ENCODE results near the gene AP3B1.
"Not testable (repeated sequence)": the region's sequence is repeated elsewhere in the genome, so short reads cannot be mapped to it uniquely, and the experiment has no call there.

Gene AP3B1

DNA sequence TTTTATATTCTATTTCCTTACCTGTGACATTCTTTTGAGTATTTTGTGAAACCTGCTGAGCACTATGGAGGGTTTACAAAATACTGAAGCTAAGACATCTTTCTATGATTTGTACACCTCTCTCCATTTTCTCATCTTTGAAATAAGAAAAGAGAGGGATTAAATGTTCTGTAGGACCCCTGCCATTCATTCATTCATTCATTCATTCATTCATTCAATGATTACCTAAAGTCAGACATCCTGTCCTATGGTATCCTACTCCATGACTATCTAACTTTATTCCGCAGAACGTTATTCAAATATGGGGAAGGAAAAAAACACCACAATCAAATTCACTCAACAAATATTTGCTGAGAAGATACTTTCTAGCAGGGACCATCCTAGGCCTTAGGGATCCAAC, 51.4 kb downstream of the AP3B1 start:
- DNase-seq (ENCODE audit: low spot score) = no peak

DNA sequence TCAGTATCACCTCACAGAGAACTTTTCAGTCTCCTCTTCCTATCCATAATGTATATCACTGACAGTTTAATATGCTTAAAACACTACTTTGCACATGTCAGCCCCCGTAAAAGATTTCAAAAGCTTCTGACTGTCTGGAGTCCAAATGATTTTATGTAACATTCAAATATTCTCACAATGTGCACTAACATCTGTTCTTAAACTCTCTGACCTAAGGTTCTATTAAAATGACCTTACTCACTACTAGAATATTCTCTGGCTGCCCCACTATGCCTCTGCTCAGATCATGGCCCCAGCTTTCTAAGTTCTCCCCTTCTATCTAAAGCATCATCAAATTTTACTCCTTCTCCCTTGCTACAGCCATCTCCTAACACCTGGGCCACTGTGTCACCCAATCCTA, 52.5 kb downstream of the AP3B1 start:
- DNase-seq (ENCODE audit: low spot score) = no peak

DNA sequence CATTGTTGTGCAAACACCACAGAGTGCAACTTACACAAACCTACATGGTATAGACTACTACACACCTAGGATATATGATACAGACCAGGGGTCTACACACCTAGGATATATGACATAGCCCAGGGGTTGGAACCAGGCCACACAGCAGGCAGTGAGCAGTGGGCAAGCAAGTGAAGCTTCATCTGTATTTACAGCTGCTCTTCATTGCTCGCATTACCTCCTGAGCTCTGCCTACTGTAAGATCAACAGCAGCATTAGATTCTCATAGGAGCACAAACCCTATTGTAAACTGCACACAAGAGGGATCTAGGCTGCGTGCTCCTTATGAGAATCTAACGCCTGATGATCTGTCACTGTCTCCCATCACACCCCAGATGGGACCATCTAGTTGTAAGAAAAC, 56.6 kb downstream of the AP3B1 start:
- DNase-seq (ENCODE audit: low spot score) = no peak

DNA sequence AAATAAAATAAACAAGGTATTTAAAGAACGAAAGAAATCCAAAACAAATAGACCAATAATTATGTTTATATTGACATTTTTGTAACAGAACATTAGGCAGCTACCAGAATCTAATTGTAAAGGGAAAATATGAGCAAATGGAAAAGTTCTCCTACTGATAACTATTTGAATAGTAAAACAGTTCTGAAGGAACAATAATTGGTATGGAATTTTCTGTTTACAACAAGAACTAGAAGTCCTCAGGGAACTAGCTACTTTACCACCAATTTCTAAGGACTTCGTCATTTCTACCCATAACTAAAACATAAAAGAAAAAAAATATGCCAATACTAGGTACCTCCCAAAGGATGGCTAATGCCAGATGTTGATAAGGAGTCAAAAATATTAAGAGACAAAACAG, 58.5 kb downstream of the AP3B1 start:
- no peak for DNase-seq (ENCODE audit: low spot score)

DNA sequence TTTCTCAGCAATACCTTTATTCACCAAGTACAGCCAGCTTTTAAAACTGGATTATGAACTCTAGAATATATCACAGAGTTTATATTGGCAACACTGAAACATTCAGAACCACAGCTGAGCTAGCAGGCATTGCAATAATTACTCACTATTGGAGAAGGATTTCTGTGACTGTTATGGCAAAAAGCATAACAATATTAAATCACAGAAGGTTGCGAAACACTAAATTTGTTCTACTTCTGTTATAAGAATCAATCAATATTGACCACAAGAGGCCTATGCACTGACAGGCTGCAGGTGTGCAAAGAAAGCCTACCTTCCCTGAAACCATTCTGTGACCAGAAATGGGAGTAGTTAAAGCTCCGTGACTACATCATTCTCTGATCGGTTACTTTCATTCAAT, 59.2 kb downstream of the AP3B1 start:
- no peak for DNase-seq (ENCODE audit: low spot score)

DNA sequence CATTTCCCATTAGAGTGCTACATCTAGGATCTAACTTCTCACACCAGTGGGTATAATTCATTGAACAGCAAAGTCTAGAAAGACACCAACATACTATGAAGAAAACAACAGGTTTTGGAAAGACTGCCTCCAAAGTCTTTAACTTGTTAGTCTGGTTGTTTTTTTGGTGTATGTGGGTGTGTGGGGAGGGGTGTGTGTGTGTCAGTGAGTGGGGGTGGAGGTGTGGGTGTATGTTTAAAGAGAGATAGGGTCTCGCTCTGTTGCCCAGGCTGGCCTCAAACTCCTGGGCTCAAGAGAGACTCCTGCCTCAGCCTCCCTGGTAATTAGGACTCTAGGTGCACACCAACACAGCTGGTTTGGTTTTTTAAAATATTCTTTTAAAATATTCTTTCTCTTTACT, 59.7 kb downstream of the AP3B1 start:
- no peak for DNase-seq (ENCODE audit: low spot score)

DNA sequence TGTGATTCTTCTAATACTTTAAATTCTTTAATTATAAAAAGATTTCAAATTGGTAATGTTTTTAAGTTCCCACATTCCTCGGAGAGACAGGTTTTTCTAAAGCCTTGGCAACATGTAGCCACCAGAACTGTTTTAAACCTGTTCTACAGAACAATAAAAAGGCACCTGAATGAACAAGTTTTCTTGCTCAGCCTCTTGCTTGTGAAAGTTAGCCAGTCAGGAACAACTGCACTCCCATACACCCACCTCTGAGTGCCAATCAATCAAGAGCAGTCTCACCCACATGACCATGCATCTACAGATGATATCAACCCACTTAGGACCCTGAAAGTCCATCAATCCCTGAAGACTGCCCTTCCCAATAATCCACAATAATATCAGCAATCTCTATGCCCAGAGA, 62.3 kb downstream of the AP3B1 start:
- DNase-seq (ENCODE audit: low spot score) = no peak

DNA sequence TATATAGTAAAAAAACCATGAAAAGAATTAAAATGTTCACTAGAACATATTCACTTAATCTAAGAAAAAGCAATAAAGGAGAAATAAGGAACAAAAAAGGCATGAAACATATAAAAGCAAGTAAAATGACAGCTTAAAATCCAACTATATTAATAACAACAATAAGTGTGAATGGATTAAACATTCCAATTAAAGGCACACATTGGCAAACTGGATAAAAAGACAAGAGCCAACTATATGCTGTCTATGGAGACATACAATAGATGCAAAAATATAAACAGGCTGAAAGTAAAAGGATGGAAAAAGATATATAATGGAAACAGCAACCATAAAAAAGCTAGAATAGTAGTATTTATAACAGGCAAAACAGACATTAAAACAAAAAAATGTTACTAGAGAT, 70.1 kb downstream of the AP3B1 start:
- no peak for DNase-seq (ENCODE audit: low spot score)

DNA sequence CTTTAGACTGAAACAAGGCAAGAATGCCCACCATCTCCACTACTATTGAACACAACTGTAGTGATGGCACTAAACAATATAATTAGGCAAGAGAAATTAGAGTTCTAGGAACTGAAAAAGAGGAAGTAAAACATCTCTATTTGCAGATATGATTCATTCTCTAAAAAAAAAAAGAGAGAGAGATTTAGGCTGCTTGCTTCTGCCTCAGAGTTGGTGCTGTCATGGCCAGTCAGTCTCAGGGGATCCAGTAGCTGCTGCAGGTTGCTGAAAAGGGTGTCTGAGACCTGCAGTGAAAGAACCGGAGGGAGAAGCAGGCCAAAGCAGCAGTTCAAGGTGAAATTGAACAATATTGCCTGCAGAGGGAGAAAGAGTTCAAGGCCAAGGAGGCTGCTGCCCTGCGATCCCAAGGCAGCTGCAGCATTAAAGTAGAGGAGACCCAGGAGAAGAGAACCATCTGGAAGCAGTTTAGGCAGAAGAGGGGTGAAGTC, 72.5 kb downstream of the AP3B1 start:
- peak; percentile 1 for DNase-seq (ENCODE audit: low spot score)

DNA sequence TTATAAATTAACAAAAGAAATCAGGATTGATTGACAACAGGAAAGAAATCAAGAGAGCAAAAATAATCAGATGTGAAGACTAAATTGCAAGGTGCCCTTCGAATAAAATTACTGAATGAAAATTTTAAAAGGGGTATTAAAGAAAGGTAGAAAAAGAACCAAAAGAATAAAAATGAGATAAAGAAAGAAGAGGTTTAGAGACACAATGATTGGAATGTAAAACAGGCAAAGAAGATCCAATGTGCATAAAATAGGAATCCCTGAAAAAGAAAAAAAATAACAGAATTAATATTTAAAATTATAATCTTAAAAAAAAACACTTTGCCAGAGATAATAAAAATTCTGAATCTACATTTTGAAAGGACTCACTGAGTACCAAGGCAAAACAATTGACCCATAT, 73.0 kb downstream of the AP3B1 start:
- no peak for DNase-seq (ENCODE audit: low spot score)

DNA sequence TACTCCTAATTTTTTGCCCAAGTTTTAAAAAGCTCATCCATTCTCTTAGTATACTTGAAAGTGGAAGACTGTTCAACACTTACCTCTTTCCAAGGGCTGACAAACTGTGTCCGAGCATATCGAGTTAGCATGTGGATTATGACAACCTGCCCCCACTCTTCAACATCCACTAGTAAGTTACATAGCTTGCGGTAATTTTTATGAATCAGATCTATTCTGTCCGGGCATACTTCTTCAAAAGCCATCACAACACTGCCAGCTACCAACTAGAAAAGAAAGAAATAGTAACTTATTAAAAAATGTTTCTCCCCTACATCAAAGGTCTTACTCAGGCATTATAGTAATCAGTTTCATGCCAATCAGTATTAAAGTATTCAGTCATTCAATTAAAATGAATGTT, 78.5 kb downstream of the AP3B1 start:
- DNase-seq (ENCODE audit: low spot score) = no peak

DNA sequence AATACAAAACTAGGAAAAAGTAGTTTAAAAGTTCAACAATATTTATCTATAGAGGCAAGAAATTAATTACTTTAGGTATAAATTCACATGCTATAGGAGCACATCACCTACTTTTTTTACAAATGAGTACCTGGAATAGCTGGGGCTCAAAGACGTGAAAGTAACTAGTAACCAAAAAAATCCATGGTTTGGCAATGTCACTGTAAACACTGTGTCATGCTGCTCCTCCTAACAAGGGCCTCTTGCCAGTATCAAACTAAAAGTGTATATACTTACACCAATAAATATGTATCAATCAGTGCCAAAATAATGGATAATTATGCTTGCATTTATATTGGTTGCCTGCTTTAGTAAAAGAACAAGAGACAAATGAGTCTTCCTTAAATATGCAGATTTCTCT, 78.9 kb downstream of the AP3B1 start:
- no peak for DNase-seq (ENCODE audit: low spot score)

DNA sequence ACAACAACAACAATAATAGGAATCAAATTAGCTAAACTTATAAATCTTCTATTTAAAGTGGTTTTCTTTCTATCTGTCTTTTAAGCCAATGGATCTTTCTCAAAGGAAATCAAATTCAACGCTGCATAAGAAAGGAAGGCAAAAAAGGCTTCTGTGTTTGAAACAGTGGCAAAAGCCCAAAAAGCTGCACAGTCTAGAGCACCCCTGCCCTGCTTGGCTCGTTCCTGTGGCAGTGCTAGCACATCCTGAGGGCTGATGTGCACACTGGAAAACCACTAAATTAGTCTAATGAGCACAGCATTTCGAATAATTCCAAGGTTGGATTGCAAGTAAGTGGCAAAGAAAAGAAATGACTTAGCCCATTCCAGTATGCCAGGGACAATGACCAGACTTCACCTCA, 80.7 kb downstream of the AP3B1 start:
- no peak for DNase-seq (ENCODE audit: low spot score)

DNA sequence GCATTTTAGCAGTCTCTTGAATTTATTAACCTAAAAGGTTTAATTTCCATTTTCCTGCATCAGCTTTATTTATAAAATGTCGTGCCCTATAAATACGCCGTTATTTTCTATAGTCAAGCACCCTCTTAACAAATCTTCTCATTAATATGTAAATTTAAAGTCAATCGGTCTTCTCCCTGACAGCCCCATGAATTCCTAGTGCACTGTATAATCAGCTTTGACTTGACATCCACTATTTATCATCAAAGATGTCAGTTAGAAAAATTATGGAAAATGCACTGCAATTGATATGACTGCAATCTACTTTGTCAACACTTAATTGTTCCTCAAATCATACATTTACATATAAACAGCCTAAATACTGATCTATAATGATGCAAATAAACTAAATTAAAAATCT, 83.4 kb downstream of the AP3B1 start:
- no peak for DNase-seq (ENCODE audit: low spot score)

DNA sequence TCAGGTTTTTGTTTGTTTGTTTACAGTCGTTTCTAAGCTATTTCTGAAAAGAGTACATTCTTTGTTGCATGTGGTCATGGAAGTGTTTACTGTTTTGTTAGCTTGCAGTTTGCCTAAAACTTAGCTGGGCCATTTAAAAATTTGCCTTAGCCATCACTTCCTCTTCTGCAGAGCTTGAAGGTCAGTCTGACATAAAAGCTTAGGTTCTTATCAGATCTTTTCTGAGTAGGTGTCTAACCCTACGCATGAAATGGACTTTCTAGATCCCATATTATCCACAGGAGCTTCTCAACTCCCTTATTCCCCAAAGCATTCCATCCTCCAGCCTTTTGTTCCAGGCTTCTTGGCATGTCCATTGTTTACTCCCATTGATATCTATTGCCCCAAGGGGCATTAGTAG, 90.3 kb downstream of the AP3B1 start:
- no peak for DNase-seq (ENCODE audit: low spot score)

DNA sequence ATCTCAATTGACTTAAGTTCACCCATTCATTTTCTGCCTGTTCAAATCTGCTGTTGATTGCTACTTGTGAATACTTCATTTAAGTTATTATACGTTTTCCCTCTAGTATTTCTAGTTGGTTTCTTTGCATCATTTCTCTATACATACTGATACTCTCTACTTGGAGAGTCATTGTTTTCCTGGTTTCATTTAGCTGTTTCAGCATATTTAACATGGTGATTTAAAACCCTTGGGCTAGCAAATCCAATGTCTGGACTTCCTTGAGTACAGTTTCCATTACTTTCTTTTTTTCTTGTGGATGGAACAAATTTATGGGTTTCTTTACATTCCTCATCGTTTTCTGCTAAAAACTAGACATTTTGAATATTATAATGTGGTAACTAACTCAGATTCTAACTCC, 90.7 kb downstream of the AP3B1 start:
- no peak for DNase-seq (ENCODE audit: low spot score)

DNA sequence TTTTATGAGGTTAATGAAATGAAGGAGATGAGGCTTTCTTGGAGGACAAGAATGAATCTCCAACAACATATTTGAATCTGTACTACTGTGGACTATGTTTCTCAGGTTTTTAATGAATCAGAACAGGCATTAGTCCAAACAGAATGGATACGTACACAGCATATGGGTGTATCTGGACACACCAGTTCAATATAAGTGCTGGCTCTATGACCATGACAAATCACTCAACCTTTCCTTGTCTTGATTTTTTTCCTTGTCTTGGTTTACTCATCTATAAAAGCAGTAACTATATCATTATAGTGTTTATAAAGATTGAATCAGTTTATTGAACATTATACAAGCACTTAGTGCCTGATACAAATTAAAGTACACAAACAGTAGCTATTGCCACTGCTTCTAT, 104.1 kb downstream of the AP3B1 start:
- no peak for DNase-seq (ENCODE audit: low spot score)

DNA sequence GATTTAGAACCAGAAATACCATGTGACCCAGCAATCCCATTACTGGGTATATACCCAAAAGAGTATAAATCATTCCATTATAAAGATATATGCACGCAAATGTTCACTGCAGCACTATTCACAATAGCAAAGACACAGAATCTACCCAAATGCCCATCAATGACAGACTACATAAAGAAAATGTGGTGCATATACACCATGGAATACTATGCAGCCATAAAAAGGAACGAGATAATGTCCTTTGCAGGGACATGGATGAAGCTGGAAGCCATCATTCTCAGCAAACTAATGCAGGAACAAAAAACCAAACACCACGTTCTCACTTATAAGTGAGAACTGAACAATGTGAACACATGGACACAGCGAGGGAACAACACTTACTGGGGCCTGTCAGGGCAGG, 105.8 kb downstream of the AP3B1 start:
- not testable (repeated sequence) for DNase-seq (ENCODE audit: low spot score)

DNA sequence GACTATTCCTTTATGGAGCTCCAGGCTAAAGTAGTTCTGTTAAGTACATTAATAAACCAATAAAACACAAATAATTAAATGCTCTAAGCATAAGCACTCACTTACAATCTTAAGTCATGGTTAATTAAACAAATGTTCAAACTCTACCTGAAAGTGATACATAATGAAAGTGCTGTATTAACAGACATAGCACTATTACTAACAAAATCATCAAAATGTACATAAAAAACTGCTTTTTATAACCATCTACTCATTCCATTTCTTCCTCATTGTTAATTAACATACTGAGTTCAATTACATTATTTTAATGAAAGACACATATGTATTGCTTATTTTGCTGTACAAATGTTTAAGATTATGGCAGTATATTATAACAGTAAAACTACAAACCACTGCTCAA, 107.3 kb downstream of the AP3B1 start:
- no peak for DNase-seq (ENCODE audit: low spot score)

DNA sequence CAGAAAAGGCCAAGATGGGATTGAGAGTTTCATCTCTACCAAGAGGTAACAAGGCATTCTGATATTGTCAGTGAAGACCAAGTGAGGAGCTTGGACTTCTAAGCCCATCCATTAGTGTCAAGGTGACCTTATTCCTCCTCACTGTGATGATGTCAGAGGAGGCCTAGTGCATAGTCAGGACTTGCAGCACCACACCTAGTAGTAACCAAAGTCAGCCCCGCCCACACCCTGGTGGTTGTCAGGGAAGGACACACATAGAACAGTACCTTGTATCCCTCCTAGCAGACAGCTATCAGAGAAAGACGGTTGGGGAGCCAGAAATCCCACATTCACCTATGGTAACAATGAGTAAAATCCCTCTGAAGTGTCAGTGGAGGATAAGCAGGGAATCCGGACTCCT, 111.7 kb downstream of the AP3B1 start:
- DNase-seq (ENCODE audit: low spot score) = no peak

DNA sequence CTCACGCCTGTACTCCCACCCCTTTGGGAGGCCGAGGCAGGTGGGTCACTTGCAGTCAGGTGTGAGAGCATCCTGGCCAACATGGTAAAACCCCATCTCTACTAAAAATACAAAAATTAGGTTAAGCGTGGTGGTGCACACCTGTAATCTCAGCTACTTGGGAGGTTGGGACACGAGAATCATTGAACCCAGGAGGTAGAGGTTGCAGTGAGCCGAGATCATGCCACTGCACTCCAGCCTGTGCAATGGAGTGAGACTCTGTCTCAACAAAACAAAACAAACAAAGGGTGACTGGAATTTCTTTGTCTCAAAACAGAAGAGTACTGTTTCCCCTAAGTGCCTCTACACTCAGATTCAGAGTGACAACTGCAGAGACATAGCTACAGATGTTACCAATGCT, 116.1 kb downstream of the AP3B1 start:
- DNase-seq (ENCODE audit: low spot score) = no peak

DNA sequence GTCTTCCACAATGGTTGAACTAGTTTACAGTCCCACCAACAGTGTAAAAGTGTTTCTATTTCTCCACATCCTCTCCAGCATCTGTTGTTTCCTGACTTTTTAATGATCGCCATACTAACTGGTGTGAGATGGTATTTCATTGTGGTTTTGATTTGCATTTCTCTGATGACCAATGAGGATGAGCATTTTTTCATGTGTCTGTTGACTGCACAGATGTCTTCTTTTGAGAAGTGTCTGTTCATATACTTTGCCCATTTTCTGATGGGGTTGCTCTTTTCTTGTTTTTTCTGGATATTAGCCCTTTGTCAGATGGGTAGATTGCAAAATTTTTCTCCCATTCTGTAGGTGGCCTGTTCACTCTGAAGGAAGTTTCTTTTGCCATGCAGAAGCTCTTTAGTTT, 124.2 kb downstream of the AP3B1 start:
- DNase-seq (ENCODE audit: low spot score) = not testable (repeated sequence)

DNA sequence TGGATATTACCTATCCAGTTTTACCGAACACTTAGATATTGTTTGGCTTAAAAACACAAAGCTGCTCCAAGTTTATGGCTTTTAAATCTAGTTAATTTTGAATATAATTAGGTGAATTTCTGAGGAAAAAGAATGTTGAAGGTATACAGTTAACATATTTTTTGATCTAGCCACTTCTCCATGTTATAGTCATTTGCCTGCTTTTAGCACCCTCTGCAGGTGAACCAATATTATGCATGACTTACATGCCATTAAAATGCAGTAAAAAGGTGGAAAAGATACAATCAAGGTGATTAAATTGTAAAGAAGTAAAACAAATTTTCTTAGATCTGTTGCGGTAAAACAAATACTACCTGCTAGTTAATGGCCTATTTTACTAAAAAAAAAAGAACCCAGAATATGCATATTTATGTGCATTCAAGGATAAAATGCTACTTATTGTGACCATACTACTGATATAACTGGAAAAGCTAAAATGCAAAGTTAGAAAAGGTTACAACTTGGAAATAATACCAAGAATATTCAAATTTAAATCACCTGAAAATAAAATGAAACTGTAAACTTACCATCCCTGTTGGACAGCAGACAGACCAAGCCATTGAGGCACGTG, 132.1 kb downstream of the AP3B1 start:
- DNase-seq (ENCODE audit: low spot score) = peak; percentile 7

DNA sequence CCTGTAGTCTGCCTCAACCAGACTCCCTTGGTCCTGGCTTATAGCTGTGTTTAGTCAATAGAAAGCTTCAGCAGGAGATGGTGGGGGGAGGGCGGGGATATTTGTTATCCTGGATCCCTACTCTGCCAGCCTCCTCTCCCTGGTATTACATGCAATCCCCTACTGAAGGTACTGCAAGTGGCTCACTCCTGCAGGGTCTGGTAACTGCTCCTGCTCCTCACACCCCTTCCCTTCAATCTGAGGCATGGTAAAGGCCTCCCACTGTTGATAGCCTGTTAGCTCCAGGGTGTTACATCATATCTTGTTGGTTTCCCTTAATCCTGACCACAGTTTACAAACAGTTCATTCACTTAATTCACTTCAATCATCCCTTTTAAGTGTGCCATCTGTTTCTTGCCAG, 137.5 kb downstream of the AP3B1 start:
- DNase-seq (ENCODE audit: low spot score) = no peak
